Measurements from ENCODE around the gene TGFA.

- no peak for TF ChIP-seq POLR2A (IDR thresholded peaks at IDR 0.05)
- TF ChIP-seq, protein P1, sequence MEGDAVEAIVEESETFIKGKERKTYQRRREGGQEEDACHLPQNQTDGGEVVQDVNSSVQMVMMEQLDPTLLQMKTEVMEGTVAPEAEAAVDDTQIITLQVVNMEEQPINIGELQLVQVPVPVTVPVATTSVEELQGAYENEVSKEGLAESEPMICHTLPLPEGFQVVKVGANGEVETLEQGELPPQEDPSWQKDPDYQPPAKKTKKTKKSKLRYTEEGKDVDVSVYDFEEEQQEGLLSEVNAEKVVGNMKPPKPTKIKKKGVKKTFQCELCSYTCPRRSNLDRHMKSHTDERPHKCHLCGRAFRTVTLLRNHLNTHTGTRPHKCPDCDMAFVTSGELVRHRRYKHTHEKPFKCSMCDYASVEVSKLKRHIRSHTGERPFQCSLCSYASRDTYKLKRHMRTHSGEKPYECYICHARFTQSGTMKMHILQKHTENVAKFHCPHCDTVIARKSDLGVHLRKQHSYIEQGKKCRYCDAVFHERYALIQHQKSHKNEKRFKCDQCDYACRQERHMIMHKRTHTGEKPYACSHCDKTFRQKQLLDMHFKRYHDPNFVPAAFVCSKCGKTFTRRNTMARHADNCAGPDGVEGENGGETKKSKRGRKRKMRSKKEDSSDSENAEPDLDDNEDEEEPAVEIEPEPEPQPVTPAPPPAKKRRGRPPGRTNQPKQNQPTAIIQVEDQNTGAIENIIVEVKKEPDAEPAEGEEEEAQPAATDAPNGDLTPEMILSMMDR (IDR thresholded peaks at IDR 0.05) = no peak
Observed at GRCh38 chr2:70519453-70519852, 34.2 kb downstream of the TGFA start.
